HG02798 (cell line): Measurements from ENCODE around the gene ORC6.

ENCODE experiments used
- ATAC-seq: cut with Tn5 transposase; IDR thresholded peaks from one replicate; pipeline ENCODE4 v1.9.1; 2021; ENCODE audit warnings: mild to moderate bottlenecking; ENCODE audit not compliant: unreplicated experiment, poor library complexity

Gene ORC6

GRCh38 chr16:46696957-46697356 lies 7.5 kb downstream of the ORC6 start:
- no peak for ATAC-seq

GRCh38 chr16:46700048-46700447 lies 10.6 kb downstream of the ORC6 start:
- ATAC-seq, result no peak

GRCh38 chr16:46701615-46702014 lies 12.2 kb downstream of the ORC6 start:
- no peak for ATAC-seq

- no peak for ATAC-seq
These were observed 12.6 kb downstream of the ORC6 start for GRCh38 chr16:46702030-46702429.

- ATAC-seq, result no peak
These were observed 17.2 kb downstream of the ORC6 start for GRCh38 chr16:46706642-46707041.

- ATAC-seq, result no peak
These were observed 20.1 kb downstream of the ORC6 start for GRCh38 chr16:46709469-46710005.

GRCh38 chr16:46711106-46712058 lies 21.9 kb downstream of the ORC6 start:
- ATAC-seq, result no peak

- no peak for ATAC-seq
These were observed 23.5 kb downstream of the ORC6 start for GRCh38 chr16:46712911-46713310.

GRCh38 chr16:46713634-46714033 lies 24.2 kb downstream of the ORC6 start:
- ATAC-seq, result no peak

- no peak for ATAC-seq
These were observed 25.5 kb downstream of the ORC6 start for GRCh38 chr16:46714797-46715591.

- ATAC-seq, result no peak
These were observed 26.4 kb downstream of the ORC6 start for GRCh38 chr16:46715769-46716305.

GRCh38 chr16:46717692-46718091 lies 28.2 kb downstream of the ORC6 start:
- ATAC-seq, result no peak

- no peak for ATAC-seq
These were observed 28.8 kb downstream of the ORC6 start for GRCh38 chr16:46718214-46718613.

- no peak for ATAC-seq
These were observed 30.1 kb downstream of the ORC6 start for GRCh38 chr16:46719528-46719927.

GRCh38 chr16:46720619-46721018 lies 31.2 kb downstream of the ORC6 start:
- no peak for ATAC-seq

- no peak for ATAC-seq
These were observed 32.4 kb downstream of the ORC6 start for GRCh38 chr16:46721885-46722284.

- no peak for ATAC-seq
These were observed 37.7 kb downstream of the ORC6 start for GRCh38 chr16:46727184-46727583.

GRCh38 chr16:46727630-46728029 lies 38.2 kb downstream of the ORC6 start:
- ATAC-seq, result no peak

- ATAC-seq, result no peak
These were observed 39.3 kb downstream of the ORC6 start for GRCh38 chr16:46728806-46729205.

- ATAC-seq, result no peak
These were observed 40.0 kb downstream of the ORC6 start for GRCh38 chr16:46729326-46729995.
